Hepatic stellate cell (primary cell): ENCODE results near the gene NLRP1.

ENCODE experiments used
- DNase-seq: peaks from one replicate; pipeline ENCODE4 v3.0.0; 2011; ENCODE audit warnings: low spot score

The NLRP1 gene

DNA sequence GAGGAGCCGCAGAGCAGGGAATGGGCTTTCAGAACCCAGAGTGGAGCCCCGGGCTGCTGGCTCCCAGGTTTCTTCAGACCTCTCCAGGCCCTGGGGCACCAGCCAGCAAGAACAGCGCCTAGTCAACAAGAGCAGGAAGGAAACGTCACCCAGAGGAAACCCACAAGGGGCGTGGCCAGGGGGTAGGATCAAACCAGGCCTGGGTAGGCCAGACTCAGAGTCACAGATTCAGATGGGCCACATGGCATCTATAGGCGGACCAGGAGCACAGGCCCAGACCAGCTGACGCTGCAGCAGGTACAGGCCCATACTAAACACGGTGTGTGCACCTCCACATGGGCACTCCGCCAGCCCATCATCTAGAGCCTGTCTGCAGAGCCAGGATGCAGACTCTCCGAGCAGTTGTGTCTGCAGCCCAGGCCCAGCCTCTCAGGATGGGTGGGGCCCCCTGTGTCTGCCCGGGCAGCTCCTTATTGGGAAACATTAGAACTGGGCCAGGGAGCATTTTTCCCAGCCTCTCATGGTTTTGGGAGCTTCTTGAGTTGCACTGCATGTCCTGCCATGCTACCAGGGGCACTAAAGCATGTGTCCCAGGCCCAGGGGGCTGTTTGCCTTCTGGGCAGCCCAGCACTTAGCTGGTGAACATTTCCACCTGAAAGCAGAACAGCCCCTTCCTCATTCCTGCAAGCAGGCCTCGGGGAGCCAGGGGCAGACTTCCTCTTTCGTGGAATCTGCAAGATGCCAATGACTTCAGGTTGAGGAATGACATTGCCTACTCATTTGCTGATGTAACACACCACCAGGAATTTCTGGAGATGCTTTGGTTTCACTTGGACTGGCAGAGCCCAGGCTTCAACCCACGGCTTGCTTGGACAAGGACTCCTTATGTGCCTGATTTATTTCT lies at the start of gene NLRP1:
TSS of gene NLRP1 (minus strand) at position 127 of the 904 bp plus-strand sequence. CDS start 552 bp downstream, outside the sequence.
- peak; percentile 92 for DNase-seq

DNA sequence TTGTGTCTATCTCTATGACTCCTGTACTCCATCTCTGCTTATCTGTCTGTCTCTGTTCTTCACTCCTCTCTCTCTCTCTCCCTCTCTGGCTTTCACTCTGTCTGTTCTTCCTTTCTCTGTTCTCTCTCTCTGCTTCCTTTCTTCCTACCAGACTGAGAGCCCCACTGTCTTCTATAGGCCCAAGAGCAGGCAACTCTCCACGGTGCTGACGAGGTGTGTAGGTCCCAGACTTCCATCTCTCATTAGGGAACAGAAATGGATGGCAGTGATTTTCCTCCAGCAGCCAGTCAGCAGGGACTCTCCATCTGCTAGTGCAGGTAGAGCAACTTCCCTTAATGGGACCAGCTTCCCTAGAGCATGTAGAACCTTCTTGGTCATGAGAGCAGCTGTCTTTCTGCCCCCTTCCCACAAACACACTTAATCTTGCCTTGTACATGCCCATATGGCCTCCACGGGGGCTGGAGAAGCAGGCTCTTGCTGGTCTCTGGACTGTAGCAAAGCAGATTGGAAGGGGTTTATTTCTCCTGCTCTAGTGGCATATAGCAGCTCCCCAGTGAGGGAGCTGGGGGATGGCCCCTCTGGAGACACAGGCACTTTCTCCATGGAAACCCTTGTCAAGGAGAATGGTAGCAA lies 47.8 kb upstream of the NLRP1 start:
- no peak for DNase-seq

DNA sequence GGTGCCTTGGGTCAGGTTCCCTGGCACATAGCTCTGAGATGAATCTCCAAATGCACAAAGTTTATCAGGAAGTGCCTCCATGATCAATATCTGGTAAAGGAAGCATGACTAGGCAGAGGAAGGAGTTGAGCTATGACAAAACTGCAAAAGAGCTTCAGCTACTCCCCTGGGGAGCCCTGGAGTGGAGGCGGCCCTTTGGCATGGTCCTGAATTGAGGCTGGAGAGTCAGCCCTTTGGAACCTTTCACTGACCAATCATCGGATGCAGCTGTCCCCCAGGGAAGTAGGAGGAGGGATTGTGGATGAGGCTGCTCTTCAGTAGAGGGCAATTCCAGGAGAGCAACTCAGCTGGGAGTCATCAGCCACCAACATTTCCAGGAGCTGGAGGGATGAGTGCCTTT lies 46.1 kb upstream of the NLRP1 start:
- DNase-seq, result peak; percentile 72

DNA sequence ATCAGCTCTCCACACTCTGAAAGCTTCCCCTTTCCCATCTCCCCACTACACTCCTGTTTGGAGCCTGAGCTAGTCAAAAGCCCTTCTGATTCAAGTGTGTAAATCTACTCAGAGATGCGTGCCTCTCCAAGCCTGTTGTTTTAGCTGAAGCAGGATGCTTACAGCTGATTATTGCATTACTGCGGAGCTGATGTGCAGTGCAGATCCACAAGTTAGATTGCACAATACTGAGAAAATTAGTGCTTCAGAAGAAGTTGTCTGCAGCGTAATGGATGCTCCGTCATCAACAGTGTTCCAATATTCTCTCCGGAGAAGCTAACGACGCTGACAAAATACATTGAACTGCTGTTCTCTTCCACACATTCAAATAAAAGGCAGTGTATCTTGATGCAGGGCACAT lies 44.8 kb upstream of the NLRP1 start:
- DNase-seq, result no peak

DNA sequence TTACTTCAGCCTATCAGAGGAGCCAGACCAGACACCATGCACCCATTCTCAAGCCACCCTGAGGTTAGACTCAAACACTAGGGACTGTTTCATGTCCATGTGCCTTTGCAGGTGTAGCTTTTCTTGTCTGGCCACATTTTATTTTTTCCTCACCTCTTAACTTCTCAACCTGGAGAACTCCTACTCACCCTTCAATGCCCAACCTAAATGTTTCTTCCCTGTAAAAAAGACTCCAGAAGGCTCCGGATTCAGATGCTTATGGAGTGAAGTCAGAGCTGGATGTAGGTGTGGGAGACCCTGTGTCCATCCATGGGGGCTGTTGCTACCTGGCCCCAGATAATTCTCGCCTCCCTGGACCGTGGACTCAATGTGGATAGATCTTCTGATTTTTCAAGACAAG lies 44.0 kb upstream of the NLRP1 start:
- no peak for DNase-seq

DNA sequence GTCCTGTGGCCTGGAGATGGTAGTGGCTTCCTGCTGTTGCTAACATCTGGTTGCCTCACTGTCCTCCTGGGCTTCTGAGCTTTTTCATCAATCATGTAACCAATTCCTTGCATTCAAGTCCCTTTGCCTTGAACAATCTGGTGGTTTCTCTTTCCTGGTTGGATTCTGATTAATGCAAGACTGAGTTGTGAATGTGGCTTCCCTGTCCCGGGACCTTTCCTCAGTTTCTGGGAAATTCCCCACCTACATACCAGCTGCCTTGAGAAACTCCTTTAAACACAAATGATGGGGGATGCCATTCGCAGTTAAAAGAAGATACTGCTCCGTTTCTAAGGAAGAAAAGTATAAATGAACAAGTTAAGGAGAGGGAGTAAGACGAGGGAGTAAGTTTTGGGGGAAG lies 39.9 kb upstream of the NLRP1 start:
- DNase-seq, result no peak

DNA sequence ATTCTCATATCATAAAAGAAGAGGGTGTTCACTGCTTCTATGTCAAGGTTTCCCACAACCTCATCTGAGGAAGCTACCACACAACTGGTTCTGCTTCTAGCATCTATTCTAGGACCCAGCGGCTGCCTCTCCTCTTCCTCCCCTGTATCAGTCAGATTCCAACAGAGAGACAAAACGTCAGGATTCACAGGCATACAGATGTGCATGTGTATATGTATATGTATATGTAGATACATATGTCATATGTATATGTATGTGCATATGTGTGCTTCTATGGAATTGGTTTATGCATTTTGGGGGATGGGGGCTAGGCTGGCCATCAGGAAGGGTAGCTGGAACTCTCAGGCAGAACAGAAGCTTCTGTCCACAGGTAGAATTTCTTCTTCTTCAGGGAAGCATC lies 37.4 kb upstream of the NLRP1 start:
- no peak for DNase-seq

DNA sequence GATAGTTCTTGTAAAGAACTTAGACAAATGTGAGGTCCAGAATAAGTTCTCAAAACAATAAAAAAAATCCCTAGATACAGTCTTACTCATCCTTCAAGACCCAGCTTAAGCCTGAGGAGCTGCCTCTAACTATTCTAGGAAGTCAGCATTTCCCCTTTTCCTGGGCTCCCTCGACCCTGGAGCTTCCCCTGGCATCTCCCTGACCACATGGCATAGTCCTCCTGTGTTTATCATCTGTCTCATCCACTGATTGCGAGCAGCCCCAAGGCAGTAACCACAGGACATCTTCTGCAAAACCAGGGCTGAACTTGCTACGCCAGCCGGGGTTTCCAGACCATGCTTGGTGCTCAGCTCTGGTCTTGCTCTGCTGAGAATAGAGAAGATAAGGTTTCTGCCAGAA lies 36.7 kb upstream of the NLRP1 start:
- DNase-seq, result no peak

DNA sequence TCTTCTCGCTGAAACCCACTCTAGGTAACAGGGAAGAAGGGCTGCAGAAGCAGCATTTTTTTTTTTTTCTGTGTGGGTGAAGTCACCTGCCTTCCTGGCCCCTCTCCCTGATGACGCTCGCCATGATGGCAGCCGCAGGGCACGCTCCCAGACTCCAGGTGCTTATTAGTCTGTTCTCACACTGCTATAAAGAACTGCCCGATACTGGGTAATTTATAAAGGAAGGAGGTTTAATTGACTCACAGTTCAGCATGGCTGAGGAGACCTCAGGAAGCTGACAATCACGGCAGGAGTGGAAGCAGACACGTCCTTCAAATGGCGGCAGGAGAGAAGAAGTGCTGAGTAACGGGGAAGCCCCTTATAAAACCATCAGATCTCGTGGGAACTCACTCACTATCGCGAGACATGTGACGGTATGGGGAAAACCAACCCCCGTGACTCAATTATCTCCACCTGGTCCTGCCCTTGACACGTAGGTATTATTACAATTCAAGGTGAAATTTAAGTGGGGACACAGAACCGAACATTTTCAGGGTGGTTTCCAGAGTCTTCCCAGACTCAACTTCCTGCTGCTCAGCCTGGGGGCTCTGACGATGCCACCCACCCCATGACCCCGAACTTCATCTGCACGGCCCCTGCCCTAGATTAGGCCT lies 34.9 kb upstream of the NLRP1 start:
- DNase-seq, result no peak

DNA sequence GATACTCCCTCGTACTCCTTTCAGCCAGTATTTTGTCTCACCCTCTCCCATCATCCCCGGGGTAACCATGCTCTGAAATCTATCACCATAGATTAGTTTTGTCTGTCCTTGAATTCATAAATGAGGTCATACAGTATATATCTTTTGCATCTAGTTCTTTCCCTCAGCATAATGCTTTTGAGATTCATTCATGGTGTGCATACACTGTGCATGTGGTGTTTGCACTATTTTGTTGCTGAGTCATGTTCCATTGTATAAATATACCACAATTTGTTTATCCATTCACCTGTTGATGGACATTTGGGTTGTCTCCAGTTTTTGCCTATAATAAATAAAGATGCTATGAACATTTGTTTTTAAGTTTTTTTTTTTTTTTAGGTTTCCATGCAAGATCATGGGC lies 34.2 kb upstream of the NLRP1 start:
- DNase-seq, result no peak

DNA sequence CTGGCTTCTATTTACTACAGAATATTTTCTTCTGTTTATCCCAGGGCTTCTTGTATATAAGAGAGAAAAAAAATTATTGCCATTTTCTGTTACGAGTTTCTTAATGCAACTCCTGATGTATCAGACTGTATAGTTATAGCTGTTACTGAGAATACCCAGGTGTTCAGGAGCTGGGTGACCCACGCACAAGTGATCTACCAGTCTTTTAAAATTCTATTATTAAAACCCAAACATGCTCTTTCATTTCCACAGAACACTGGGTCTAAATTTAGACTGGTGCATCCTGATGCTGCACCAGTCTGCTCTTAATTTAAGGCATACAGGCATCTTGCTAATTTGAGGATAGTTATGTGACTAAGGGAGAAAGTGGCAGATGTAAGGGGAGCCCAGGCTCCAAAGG lies 31.2 kb upstream of the NLRP1 start:
- no peak for DNase-seq

DNA sequence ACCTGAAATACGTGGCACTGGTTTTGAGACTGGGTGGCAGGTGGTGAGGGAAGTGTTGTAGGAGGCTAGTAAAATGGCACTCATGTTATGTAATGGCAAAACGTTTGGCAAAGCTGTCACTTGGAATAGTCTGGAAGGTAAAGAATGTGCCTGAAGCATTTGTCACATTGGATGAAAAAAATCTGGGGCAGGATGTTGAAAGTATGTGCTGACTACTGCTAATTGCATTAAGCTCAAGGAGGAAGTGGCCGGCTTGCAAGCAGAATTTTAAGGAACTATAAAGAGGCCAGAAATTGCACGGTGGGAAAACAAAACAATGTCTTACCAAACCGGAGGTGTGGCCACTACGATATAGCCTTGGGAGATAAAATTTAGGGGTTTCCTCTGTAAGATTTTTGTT lies 26.6 kb upstream of the NLRP1 start:
- DNase-seq, result no peak

DNA sequence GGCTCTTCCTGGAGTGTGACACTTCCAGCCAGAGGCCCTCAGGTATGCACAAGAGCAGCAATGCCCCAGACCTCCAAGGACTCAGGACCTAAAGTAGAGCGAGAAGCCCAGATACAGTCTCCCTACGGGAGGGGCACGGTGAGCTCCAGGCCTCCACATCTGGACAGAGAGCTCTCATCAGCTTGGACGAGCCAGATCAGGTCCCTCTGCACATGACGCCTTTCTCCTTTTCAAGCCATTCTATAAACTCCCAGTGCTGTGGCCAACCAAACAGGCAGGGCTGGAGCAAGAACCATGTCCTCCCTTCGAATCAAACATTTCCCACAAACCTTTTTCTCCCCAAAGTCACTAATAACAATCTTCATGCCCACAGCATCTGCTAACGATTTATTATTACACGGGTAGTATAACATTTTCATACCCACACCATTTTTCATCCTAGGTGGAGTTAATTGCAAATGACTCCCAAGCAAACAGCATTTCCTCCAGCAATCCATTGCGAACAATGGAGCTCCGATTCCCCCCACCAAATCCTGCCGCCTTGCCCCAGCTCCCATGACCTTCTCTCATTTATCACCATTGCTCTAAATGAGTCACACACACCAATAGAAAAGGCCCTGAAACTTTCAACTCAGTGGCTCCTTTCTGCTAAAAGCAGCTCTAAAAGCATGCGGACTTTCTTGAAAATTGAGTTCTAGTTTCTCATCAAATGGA lies 24.2 kb upstream of the NLRP1 start:
- DNase-seq, result no peak

DNA sequence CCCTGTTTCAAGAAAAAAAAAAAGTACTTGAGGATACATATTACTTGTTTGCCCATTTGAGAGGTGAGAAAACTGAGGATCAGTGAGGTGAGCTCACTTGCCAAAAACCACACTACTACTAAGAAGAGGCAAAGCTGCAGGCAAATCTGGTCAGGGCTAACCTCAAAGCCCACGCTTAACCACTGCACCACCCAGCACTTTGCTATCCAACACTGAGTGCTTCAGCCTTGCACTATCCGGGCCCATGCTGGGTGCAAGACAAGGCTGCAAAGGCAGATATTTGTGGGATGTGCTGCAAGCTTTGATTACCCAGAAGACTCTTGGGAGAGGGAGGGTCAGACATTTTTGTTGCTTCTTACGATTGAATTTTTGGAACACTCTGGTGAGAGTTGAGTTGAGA lies 23.6 kb upstream of the NLRP1 start:
- no peak for DNase-seq

DNA sequence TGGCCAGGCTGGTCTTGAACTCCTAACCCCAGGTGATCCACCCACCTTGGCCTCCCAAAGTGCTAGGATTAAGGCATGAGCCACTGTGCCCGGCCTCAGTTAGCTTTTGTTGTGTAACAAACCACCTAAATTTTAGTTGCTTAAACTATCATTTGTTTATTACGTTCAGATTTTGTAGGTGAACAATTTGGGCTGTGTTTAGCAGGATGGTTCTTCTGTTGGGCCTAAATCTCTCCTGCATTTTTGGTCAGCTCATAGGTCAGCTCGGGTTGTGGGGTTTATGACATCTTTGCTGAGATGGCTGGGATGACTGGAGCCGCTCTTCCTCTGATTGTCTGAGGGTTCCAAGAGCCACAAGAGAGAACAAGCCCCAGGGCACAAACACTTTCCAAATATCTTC lies 21.1 kb upstream of the NLRP1 start:
- DNase-seq, result no peak

DNA sequence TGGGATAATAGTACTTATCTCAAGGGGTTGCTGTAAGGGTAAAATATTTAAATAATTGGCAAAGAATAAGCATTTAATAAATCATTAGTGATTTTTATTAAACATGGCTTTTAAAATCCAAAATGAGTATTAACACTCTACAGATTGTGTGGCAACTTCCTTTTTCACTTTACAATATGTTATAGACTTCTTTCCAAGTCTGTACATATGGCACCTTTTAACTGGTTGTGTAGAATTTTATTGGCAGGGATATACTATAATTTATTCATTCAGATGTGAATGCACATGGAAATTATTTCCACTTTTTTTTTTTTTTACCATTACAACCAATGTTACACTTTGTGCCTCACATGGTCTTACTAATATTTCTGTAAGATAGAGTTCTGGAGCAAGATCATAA lies 15.7 kb upstream of the NLRP1 start:
- no peak for DNase-seq

DNA sequence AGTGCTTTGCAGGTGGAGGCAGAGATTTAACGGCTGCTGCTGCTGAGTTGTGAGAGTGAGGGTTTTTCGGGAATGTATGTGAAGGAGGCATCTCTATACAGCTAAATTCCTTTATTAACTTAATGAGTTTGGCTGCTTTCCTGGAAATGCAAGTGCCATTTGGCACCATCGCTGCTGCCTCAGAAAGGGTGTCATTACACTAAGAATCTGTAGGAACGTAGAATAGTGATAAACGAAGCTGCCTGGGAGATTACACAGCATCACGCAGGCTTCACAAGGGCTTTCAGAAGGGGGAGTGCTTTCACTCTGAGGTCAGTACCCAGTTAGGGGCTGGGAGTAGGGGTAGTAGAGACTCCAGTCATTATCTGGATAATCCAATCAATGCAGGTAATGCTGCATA lies 14.1 kb upstream of the NLRP1 start:
- DNase-seq, result no peak

DNA sequence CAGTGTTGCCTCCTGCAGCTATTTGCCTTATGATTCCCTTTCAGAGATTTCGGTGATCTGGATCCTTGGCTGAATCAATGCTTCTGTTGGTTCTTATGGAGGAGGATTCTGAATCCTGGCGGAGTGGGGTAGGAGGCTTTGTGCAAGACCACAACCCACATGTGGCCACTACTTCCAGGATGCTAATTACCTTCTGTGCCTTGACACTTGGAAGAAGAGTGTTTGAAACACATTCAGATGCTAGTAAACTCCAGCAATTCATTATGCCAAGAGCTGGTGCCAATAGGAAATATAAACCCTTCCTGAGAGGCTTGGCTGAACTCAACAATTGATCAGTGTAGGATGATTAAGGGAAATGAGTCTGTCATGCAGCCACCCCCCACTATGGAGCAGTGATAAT lies 12.1 kb upstream of the NLRP1 start:
- no peak for DNase-seq

DNA sequence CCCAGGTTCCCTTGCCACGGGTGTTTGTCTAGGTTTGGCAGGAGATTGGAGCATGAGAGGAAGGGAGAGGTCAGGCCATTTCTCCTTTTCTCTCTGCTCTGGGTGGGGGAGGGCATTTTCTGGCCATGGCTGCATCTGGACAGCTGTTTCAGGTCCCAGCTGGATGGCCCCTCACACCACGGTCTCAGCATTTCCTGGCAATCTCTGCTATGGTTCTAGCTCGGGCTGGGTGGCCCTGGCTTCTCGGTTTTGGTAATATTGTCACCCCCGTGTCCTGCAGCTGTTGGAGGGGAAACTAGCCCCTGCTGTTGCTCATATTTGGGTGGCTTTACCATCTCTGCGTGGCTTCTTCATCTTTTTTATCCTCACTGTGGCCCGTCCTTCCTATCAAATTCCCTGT lies 11.5 kb upstream of the NLRP1 start:
- DNase-seq, result no peak

DNA sequence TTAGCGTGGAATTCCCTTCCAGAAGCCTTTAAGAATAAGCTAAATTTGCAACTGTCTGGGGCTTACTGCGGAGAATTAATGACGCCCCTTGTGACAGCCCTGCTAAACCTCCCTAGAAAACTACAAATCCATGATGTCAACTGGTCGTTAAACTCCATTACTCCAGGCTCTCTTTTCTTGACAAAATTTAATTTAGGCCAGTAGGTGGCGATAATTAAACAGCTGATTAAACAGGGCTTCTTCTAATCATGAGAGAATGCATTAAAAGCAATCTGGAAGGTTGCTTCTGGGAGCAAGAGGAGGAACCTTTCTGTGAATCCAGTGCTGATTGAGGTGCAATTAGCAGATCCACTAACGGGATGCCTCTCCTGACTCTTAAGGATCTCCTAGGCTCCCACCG lies 8.1 kb upstream of the NLRP1 start:
- DNase-seq, result peak; percentile 32

DNA sequence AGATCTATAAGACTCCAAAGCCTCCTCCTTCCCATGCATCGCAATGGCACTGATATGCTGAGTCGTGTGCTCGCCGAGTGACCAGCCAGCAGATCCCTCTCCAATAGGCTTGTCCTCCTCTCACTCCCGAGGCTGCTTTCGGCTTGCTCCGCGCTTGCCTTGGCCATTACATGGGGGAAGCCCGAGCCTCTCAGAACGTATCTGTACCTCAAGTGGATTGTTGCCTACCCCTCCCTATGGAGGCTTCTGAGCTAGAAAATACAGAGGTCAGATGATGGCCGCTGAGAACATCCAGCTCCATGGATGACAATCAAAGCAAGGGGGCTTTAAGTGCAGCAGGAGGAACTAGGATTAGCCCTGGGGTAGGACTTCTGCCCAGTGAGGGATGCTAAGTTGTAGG lies 7.7 kb upstream of the NLRP1 start:
- no peak for DNase-seq

DNA sequence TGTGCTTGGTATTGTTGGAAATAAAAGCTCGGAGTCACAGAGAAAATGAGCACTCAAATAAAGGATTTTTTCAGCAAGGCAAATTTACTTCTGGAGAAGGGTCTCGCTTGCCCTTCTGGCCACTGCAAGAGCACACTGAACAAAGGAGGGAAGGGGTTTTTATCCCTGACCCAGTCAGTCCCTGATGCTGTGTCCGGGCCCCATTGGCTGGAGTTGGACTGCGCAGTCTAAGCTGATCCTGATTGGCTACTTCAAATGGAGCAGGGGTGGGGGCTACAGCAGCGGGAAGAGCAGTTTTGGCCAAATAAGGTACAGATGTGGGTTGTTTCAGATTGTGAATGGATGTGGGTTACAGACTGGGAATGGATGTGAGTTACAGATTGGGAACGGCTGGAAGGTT lies 4.3 kb upstream of the NLRP1 start:
- DNase-seq, result no peak
